Astrocyte (in vitro differentiated cells and primary cell): ENCODE measurements around the gene CHST11.

ENCODE experiments used
- CTCF ChIP-seq: IDR thresholded peaks from 2 replicates; pipeline ENCODE4 v1.5.1; 2011; ENCODE audit warnings: low read depth, mild to moderate bottlenecking, inconsistent platforms, low read length, moderate library complexity; ENCODE audit not compliant: insufficient read depth
- EZH2 ChIP-seq: IDR thresholded peaks from 2 replicates; pipeline ENCODE4 v1.6.1; 2012; ENCODE audit warnings: mild to moderate bottlenecking, low read length, inconsistent platforms; ENCODE audit not compliant: insufficient read depth

- no peak for TF ChIP-seq CTCF
- no peak for TF ChIP-seq EZH2
Observed at GRCh38 chr12:104737113-104737512, 280.4 kb downstream of the CHST11 start.
